Measurements from ENCODE around the gene SRC.

Gene SRC

GRCh38 chr20:37430044-37430443, 84.1 kb downstream of the SRC start:
- no peak for DNase-seq (ENCODE audit: low read depth)

DNA sequence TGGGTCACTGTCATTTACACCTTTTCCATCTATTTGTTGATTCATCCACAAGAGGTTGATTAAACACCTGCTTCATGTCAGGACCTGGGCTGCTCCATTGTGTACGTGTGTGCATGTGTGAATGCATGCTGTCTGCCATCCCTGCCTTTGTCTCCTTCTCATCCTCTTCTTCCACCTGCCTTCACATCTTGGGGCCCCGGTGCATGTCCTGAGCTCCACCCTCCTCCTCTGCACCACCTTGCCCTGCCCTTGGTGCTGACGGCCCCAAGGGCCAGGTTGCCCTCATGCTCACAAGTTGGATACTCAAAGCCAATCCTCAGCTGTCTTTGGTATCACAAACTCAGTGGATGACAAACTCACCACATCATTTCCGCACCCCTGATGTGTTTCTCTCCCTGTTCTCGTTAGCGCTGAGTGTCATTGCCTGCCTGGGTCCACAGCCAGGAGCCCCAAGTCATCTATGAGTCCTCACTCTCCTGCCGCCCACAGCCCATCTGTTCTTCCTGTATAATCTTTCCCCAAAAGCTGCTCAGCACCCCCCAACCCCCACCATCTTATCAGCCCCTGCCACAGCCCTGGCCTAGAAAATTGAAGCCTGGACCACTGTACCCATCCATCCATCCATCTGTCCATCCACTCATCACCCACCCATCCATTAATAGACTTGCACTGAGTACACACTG, 85.0 kb downstream of the SRC start:
- DNase-seq (ENCODE audit: low read depth) = no peak

GRCh38 chr20:37431786-37432185, 85.8 kb downstream of the SRC start:
- no peak for DNase-seq (ENCODE audit: low read depth)

GRCh38 chr20:37432606-37433005, 86.7 kb downstream of the SRC start:
- DNase-seq (ENCODE audit: low read depth) = no peak

GRCh38 chr20:37435607-37436006, 89.7 kb downstream of the SRC start:
- no peak for DNase-seq (ENCODE audit: low read depth)

DNA sequence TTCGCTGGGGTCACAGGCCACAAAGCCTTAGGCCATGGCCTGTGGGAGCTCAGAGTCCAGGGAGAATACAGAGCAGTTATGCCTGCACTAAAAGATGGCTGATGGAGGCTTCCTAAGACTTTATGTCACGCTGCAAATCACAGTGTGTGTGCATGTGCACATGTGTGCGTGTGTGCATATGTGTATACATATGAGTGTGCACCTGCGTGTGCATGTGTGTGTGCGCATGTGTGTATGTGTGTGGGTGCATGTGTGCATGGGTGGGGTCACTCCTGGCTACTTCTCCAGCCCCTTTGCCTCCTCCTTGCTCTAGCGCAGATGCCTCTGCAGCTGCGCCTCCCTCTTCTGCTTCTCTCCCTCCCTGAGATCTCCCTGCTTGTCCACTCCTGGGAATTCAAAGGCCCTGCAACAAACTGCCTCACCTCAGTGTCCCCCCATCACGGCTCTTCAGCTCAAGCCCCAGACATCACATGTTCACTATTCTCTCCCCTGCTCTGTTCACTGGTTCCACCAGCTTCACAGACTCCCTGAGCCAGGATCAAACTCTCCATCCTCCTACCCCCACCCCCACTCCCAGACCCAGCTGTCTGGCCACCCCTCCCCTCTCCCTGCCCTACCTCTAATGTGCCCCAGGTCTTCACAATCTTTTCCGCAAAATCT, 90.7 kb downstream of the SRC start:
- DNase-seq (ENCODE audit: low read depth) = no peak

DNA sequence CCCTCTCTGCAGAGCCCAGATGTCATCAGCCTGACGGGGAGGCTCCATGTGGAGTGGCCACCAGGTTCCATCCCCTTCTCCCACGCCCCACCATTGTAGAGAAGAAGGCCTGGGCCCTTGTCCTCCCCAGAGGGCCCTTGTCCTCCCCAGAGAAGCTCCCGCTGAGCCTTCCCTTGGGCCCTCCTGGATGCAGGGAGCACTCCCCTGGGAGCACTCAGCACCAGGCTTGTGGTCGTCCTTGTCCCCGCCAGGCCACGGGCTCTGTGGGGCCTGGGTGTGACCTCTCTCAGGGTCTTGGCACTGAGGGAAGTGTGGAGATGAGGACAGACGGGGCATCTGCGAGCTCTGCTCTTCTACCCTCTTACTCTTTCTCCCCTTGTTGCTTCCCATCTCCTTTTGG, 91.7 kb downstream of the SRC start:
- no peak for DNase-seq (ENCODE audit: low read depth)

- DNase-seq (ENCODE audit: low read depth) = no peak
These were observed 92.7 kb downstream of the SRC start for GRCh38 chr20:37438464-37439222.

- DNase-seq (ENCODE audit: low read depth) = no peak
These were observed 93.4 kb downstream of the SRC start for GRCh38 chr20:37439223-37439933.

GRCh38 chr20:37441023-37441422, 95.1 kb downstream of the SRC start:
- DNase-seq (ENCODE audit: low read depth) = no peak

- DNase-seq (ENCODE audit: low read depth) = no peak
These were observed 96.6 kb downstream of the SRC start for GRCh38 chr20:37442547-37442946.

GRCh38 chr20:37442986-37443385, 97.0 kb downstream of the SRC start:
- DNase-seq (ENCODE audit: low read depth) = no peak

GRCh38 chr20:37443596-37443995, 97.7 kb downstream of the SRC start:
- no peak for DNase-seq (ENCODE audit: low read depth)

DNA sequence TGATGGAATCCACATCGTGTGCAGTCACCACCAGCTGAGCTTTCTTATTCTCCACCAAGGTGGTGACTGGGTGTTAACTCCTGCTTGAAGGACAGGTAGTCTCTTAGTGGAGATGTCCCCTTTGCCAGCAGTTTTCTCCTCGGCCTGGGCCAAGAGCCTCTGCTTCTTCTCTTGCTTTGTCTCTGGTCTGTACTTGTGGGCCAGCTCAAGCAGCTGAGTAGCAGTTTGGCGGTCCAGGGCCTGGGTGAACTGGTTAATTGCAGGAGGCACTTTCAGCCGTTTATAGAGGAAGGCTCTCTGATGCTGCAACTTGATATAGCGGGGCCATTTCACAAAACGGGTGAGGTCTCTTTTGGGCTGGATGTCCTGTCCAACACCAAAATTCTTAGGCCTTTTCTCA, 99.1 kb downstream of the SRC start:
- no peak for DNase-seq (ENCODE audit: low read depth)

DNA sequence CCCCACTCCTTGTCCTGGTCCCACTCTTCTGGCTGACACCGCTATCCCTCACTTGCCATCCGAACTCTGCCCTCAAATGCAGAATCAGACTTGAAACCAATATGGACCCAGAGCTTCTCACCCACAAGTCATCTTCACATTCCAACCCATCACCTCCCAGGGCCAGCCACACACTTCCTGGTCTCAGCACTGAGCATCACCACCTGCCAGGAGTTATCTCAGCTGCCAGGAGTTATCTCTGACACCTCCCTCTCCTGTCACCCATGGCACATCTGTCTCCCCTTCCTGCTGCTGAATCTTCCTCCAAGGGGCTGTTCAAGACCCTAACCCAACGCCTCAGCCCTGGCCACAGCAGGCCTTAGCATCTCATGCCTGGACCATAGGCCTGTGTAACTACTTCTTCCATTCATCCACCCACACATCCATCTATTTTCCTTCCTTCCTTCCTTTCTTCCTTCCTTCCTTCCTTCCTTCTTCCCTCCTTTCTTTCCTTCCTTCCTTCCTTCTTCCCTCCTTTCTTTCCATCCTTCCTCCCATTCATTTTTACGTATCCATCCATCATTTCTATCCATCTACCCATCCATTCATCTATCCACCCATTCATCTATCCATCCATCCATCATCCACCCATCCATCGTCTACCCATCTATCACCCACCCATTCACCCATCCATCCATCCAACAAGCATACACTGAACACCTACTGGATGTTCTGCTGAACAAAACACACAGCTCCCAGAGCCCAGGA, 100.5 kb downstream of the SRC start:
- no peak for DNase-seq (ENCODE audit: low read depth)

DNA sequence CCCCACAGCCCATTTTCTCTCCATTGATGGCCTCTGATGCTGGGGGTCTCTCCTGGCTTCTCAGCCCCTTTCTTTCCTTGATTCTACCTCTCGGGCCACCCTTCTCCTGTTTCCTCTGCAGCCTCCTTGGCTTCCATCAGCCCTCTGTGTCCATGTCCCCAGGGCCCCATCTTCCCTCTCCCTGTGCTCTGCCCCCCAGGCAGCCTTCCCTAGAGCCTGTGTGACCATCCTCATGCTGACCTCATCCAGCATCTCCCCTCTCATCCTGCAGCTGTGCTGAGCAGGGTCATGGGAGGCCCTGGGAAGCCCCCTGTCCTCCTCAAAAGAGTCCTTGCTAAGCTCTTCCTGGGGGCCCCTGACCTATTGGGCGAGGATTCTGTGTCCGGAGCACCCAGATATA, 101.7 kb downstream of the SRC start:
- no peak for DNase-seq (ENCODE audit: low read depth)

GRCh38 chr20:37449276-37449675, 103.3 kb downstream of the SRC start:
- no peak for DNase-seq (ENCODE audit: low read depth)

DNA sequence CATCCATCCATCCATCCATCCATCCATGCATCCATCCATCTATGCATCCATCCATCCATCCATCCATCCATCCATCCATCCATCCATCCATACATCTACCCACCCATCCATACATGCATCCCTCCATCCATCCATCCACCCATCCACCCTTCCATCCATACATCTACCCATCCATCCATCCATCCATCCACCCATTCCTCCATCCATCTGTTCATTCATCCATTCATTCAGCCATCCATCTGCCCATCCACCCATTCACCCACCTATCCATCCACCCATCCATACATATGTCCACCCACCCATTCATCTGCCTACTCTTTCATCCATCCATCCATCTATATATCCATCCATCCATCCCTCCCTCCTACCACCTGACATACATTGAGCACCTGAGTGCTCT, 104.4 kb downstream of the SRC start:
- DNase-seq (ENCODE audit: low read depth) = no peak

- no peak for DNase-seq (ENCODE audit: low read depth)
These were observed 105.7 kb downstream of the SRC start for GRCh38 chr20:37451616-37452015.

DNA sequence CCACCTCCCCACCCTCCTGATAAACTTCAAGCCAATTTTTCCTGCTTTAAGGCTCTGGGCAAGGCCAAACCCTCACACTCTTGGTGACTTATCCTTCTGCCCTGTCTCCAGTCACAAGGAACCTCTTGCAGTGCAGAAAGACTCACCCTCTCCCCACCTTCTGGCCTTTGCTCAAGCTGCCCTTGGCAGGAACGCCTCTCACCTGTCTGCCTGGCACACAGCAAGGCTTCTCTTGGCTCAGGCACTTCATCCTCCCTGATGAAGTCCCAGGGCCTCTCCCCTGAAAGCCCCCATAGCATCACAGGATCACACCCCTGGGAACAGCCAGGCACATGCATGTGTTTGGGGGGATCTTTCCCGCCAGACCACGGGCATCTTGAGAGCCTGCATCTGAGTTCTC, 106.3 kb downstream of the SRC start:
- no peak for DNase-seq (ENCODE audit: low read depth)

- no peak for DNase-seq (ENCODE audit: low read depth)
These were observed 107.3 kb downstream of the SRC start for GRCh38 chr20:37453288-37453687.

DNA sequence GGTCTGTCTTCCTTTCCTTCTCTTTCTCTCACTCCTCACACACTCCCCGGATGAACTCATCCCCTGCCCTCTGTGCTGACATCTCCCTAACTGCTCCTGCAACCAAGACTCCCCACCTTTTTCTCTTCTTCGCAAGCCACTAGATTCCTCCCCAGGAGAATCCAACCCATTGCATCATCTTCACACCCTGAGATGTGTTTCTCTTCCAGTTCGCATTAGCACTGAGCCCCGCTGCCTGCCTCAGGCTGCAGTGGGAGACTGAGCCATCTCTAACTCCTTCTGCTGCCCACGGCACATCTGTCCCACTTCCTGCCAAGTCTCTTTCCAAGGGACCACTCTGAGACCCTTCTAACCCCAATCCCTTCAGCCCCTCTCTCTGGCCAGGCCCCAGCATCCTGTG, 107.9 kb downstream of the SRC start:
- no peak for DNase-seq (ENCODE audit: low read depth)
